HepG2 (cell line): ENCODE data around the gene TTF2. TPM values are rescaled to one million over a fixed set of nuclear protein-coding genes. Genes with fewer than 3 reads are reported as not detected.

Experiments
- ATAC-seq: fragments of 200-7000 bp; cut with Tn5 transposase; 3 replicates; pipeline ENCODE4 v1.9.1; 2020; ENCODE audit warnings: mild to moderate bottlenecking, moderate library complexity
- BruUV-seq: library from RNA; stranded (reverse); fragments of 400-500 nt; replicated peaks from 2 replicates; lab custom pipeline; 2021; lab: Mats Ljungman, UMichigan
- CTCF ChIA-PET: fragments of 300-600 bp; formaldehyde crosslinking; extraction: SDS; loops from one replicate; lab custom pipeline; 2021; ENCODE audit warnings: low total read pairs, inconsistent platforms, low intra/inter-chr PET ratio; lab: Yijun Ruan, JAX
- POLR2A ChIA-PET: fragments of 350-600 bp; sonication (Branson Sonifier 250); formaldehyde crosslinking; loops from one replicate; lab custom pipeline; 2020; ENCODE audit warnings: antibody characterized with exemption, inconsistent platforms; lab: Yijun Ruan, JAX
- DNase-seq: peaks from one replicate; pipeline ENCODE4 v3.0.0-alpha.2; 2015; ENCODE audit warnings: low spot score
- FAIRE-seq: peaks from 3 replicates; lab custom pipeline; 2011; peaks lifted over from hg19 to GRCh38; lab: Jason Lieb, UNC
- H2AFZ ChIP-seq: one replicate; pipeline ENCODE4 v1.6.1; 2011; ENCODE audit warnings: low read length, inconsistent platforms
- H3K27ac ChIP-seq: fragments of 300-600 bp; 3 replicates; pipeline ENCODE4 v1.8.0; 2011; ENCODE audit warnings: mixed run types, mild to moderate bottlenecking, mixed read lengths, low read length, inconsistent platforms; ENCODE audit not compliant: insufficient read depth; ENCODE audit errors: extremely low read length
- H3K27me3 ChIP-seq, 2 experiments: fragments of 200-600 bp in 1 of 2; 2 replicates in 1 of 2; 3 replicates in 1 of 2; pipeline versions ENCODE4 v1.6.0 to v1.8.0; 2011; ENCODE audit warnings: low read length in 2 of 2, mild to moderate bottlenecking in 2 of 2, moderate library complexity in 2 of 2, inconsistent platforms in 1 of 2; ENCODE audit not compliant: insufficient read depth in 2 of 2, control insufficient read depth in 1 of 2
- H3K36me3 ChIP-seq, 2 experiments: fragments of 200-600 bp in 1 of 2; replicated peaks in 1 of 2; 2 replicates in 1 of 2; 3 replicates in 1 of 2; pipeline versions ENCODE4 v1.5.1 to v1.8.0; 2011; ENCODE audit warnings: low read length in 2 of 2, inconsistent platforms in 1 of 2; ENCODE audit not compliant: insufficient read depth in 2 of 2, control insufficient read depth in 1 of 2
- H3K4me1 ChIP-seq: 2 replicates; pipeline ENCODE4 v1.5.1; 2012; ENCODE audit warnings: low read length, inconsistent platforms; ENCODE audit not compliant: insufficient read depth
- H3K4me2 ChIP-seq: 2 replicates; pipeline ENCODE4 v1.6.0; 2011; ENCODE audit warnings: low read depth, low read length, inconsistent platforms
- H3K4me3 ChIP-seq, 3 experiments: fragments of 200-600 bp in 1 of 3; sonication (generic), shearing (Covaris generic) in 1 of 3; replicated peaks in 1 of 3; 2 replicates each; pipeline ENCODE4 v1.5.1; 2011 to 2016; ENCODE audit warnings: low read length in 3 of 3, inconsistent platforms in 2 of 3, low read depth in 2 of 3, mild to moderate bottlenecking in 2 of 3, control low read depth in 1 of 3, mixed read lengths in 1 of 3; ENCODE audit not compliant: insufficient read depth in 1 of 3
- H3K79me2 ChIP-seq: one replicate; pipeline ENCODE4 v1.6.1; 2011; ENCODE audit warnings: low read length, inconsistent platforms; ENCODE audit not compliant: insufficient read depth
- H3K9ac ChIP-seq: 2 replicates; pipeline ENCODE4 v1.6.0; 2011; ENCODE audit warnings: mild to moderate bottlenecking, low read depth, low read length, inconsistent platforms; ENCODE audit not compliant: insufficient read depth
- H3K9me3 ChIP-seq: 2 replicates; pipeline ENCODE4 v1.5.1; 2012; ENCODE audit warnings: mild to moderate bottlenecking, low read length
- H4K20me1 ChIP-seq: 2 replicates; pipeline ENCODE4 v1.6.0; 2011; ENCODE audit warnings: inconsistent platforms, mild to moderate bottlenecking, low read length, moderate library complexity; ENCODE audit not compliant: insufficient read depth
- ARID2 ChIP-seq: sonication (generic); formaldehyde crosslinking; IDR thresholded peaks from 2 replicates; pipeline ENCODE4 v1.8.1; 2022; ENCODE audit warnings: mild to moderate bottlenecking, missing genetic modification reagents, borderline replicate concordance
- BHLHE40 ChIP-seq: IDR thresholded peaks from 2 replicates; pipeline ENCODE4 v1.6.1; 2011; ENCODE audit warnings: low read length, improper control_type of control experiment
- EEA1 ChIP-seq: sonication (generic); formaldehyde crosslinking; IDR thresholded peaks from 2 replicates; pipeline ENCODE4 v1.5.1; 2020; ENCODE audit warnings: mild to moderate bottlenecking, missing genetic modification reagents, borderline replicate concordance
- HMG20A ChIP-seq: IDR thresholded peaks from 2 replicates; pipeline ENCODE4 v1.6.1; 2016; ENCODE audit warnings: borderline replicate concordance
- NR2F1 ChIP-seq, 2 experiments: fragments of 450-650 bp in 1 of 2; formaldehyde crosslinking in 1 of 2; IDR thresholded peaks; 2 replicates each; pipeline versions ENCODE4 v1.5.0 to v1.6.1; 2016 to 2020; ENCODE audit warnings: mild to moderate bottlenecking in 1 of 2, missing compliant biosample characterization in 1 of 2, missing genetic modification reagents in 1 of 2, moderate library complexity in 1 of 2
- ZBTB20 ChIP-seq: sonication (generic); formaldehyde crosslinking; IDR thresholded peaks from 2 replicates; pipeline ENCODE4 v1.8.1; 2023; ENCODE audit warnings: missing genetic modification reagents, low read depth, mild to moderate bottlenecking, borderline replicate concordance
- ZFP82 ChIP-seq: sonication (generic); formaldehyde crosslinking; IDR thresholded peaks from 2 replicates; pipeline ENCODE4 v1.5.1; 2020; ENCODE audit warnings: mild to moderate bottlenecking, missing genetic modification reagents, borderline replicate concordance
- WGBS: methylation state at CpG from one replicate; pipeline ENCODE4 v1.1.6; 2017; ENCODE audit warnings: low lambda C conversion rate; 5-methylcytosine and 5-hydroxymethylcytosine counted together
- in situ Hi-C: cut with HindIII; loops from 2 replicates; pipeline ENCODE4 v1.10.0; 2017; ENCODE audit warnings: low pct_unique_long_range_greater_than_20kb; ENCODE audit not compliant: extremely low pct_ligation_motif_present
- intact Hi-C: fragments of 100-400 bp; cut with micrococcal nuclease; formaldehyde crosslinking; loops from one replicate; pipeline ENCODE4 v1.10.0; 2022; ENCODE audit not compliant: unreplicated experiment
- polyA plus RNA-seq, 8 experiments: library from polyadenylated mRNA; depleted of rRNA in 3 of 8; stranded (reverse) in 7 of 8; unstranded in 1 of 8; fragments of >200 nt; fragmentation: Illumina TruSeq in 4 of 8; extraction: Trizol in 4 of 8; gene quantifications; 2 replicates each; pipeline versions ENCODE4 v1.2.1 to v1.2.3, GENCODE V29; 2011 to 2016; ENCODE audit warnings: low read depth in 4 of 8, missing spikeins in 1 of 8, mixed read lengths in 1 of 8; ENCODE audit not compliant: insufficient read depth in 1 of 8
- total RNA-seq, 5 experiments: library from RNA; depleted of rRNA; stranded (reverse); fragments of >200 nt; fragmentation: Illumina TruSeq; extraction: Trizol; gene quantifications; 2 replicates each; pipeline ENCODE4 v1.2.3, GENCODE V29; 2016; ENCODE audit warnings: low read depth in 1 of 5
- TF ChIP-seq, protein P1 (sequence below): sonication (generic); formaldehyde crosslinking; IDR thresholded peaks from 2 replicates; pipeline ENCODE4 v1.9.0; 2021; ENCODE audit warnings: missing genetic modification reagents, borderline replicate concordance
- TF ChIP-seq, protein P2 (sequence below): IDR thresholded peaks from 2 replicates; pipeline ENCODE4 v1.6.1; 2016; ENCODE audit warnings: missing genetic modification reagents, missing compliant biosample characterization
- TF ChIP-seq, protein P3 (sequence below): sonication (generic); formaldehyde crosslinking; IDR thresholded peaks from 2 replicates; pipeline ENCODE4 v1.4.0; 2020; ENCODE audit warnings: missing genetic modification reagents, borderline replicate concordance
- TF ChIP-seq, protein P4 (sequence below), 2 experiments: sonication (generic) in 1 of 2; formaldehyde crosslinking in 1 of 2; IDR thresholded peaks; 2 replicates each; pipeline versions ENCODE4 v1.4.0 to v1.6.1; 2016 to 2020; ENCODE audit warnings: borderline replicate concordance in 1 of 2, low read depth in 1 of 2, mild to moderate bottlenecking in 1 of 2, missing genetic modification reagents in 1 of 2

TTF2 gene
- total and polyA plus RNA-seq, 2 of the 13 experiments (the other 11 are each of a cell fraction or from before 2014, with no cell fraction given): 12.8 to 48.9 TPM

DNA sequence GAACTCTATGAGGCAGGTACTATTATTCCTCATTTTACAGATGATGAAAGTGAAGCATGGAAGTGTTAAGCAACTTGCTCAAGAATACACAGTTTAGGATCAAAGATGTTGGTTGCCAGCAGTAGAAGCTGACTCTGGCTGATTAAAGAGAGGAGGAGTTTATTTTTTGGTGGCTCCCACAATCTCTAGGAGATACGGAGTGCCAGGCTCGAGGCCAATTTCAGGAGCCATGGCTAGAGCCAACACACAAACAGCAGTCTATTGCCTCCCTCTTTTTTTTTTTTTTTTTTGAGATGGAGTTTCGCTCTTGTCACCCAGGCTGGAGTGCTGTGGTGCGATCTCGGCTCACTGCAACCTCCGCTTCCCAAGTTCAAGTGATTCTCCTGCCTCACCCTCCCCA, 19.6 kb downstream of the TTF2 start (continued):
- TF ChIP-seq ZFP82 (CRISPR knock-in tag) (no peak), ZBTB20 (CRISPR knock-in tag) (no peak)
- TF ChIP-seq, protein P1, sequence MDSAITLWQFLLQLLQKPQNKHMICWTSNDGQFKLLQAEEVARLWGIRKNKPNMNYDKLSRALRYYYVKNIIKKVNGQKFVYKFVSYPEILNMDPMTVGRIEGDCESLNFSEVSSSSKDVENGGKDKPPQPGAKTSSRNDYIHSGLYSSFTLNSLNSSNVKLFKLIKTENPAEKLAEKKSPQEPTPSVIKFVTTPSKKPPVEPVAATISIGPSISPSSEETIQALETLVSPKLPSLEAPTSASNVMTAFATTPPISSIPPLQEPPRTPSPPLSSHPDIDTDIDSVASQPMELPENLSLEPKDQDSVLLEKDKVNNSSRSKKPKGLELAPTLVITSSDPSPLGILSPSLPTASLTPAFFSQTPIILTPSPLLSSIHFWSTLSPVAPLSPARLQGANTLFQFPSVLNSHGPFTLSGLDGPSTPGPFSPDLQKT (CRISPR knock-in tag): no peak
- TF ChIP-seq, protein P2, sequence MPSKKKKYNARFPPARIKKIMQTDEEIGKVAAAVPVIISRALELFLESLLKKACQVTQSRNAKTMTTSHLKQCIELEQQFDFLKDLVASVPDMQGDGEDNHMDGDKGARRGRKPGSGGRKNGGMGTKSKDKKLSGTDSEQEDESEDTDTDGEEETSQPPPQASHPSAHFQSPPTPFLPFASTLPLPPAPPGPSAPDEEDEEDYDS: no peak

DNA sequence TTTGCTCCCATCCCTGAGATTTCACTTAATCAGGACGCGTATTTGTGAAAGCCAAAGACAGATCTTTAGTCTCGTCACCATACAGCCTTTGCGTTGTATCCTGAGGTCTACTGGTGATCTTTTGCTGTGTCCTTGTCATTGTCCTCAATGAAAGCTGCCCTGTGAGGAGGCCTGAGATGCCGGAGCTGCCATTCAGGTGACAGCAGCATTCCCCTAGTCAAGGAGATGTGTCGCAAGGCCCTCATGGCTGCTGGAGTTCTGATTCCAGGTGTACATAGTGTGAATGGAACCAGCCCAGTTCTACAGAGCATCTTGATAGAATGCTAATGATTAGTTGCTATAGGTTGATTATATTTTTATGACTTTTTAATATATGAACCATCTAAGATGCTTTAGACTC, 24.1 kb downstream of the TTF2 start:
- in situ Hi-C loops: no loop called here
- Histone ChIP-seq H3K9ac (no peak overlapping the region), H3K4me1 (no peaks in the 10 kb centered on the region), H4K20me1 (no peaks in the 10 kb centered on the region), H3K9me3 (no peaks in the 10 kb centered on the region), H2AFZ (no peak overlapping the region), H3K4me2 (no peak overlapping the region), H3K27me3 (no peaks in the 10 kb centered on the region), H3K79me2 (no peaks in the 10 kb centered on the region), H3K36me3 (peaks cover 12 to 20% of the 10 kb centered on the region in 2 experiments; a peak in 4 of 5 replicates), H3K27ac (no peak overlapping the region), H3K4me3 (no peak overlapping the region)
- 74% methylated on average over 6 of the region's 6 CpGs for WGBS
- ChIA-PET CTCF (no interaction called here), POLR2A (no interaction called here)
- no peak for FAIRE-seq
- BruUV-seq: no TSS peak
- intact Hi-C loops: no loop called here
- no peak for ATAC-seq
- DNase-seq: no peak
- TF ChIP-seq NR2F1 (CRISPR knock-in tag; IDR thresholded peaks at IDR 0.05) (no peak), BHLHE40 (no peak), ARID2 (CRISPR knock-in tag) (no peak), EEA1 (CRISPR knock-in tag) (no peak), HMG20A (CRISPR knock-in tag) (no peak)
- TF ChIP-seq, protein P3, sequence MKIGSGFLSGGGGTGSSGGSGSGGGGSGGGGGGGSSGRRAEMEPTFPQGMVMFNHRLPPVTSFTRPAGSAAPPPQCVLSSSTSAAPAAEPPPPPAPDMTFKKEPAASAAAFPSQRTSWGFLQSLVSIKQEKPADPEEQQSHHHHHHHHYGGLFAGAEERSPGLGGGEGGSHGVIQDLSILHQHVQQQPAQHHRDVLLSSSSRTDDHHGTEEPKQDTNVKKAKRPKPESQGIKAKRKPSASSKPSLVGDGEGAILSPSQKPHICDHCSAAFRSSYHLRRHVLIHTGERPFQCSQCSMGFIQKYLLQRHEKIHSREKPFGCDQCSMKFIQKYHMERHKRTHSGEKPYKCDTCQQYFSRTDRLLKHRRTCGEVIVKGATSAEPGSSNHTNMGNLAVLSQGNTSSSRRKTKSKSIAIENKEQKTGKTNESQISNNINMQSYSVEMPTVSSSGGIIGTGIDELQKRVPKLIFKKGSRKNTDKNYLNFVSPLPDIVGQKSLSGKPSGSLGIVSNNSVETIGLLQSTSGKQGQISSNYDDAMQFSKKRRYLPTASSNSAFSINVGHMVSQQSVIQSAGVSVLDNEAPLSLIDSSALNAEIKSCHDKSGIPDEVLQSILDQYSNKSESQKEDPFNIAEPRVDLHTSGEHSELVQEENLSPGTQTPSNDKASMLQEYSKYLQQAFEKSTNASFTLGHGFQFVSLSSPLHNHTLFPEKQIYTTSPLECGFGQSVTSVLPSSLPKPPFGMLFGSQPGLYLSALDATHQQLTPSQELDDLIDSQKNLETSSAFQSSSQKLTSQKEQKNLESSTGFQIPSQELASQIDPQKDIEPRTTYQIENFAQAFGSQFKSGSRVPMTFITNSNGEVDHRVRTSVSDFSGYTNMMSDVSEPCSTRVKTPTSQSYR (CRISPR knock-in tag): no peak
- TF ChIP-seq, protein P4, sequence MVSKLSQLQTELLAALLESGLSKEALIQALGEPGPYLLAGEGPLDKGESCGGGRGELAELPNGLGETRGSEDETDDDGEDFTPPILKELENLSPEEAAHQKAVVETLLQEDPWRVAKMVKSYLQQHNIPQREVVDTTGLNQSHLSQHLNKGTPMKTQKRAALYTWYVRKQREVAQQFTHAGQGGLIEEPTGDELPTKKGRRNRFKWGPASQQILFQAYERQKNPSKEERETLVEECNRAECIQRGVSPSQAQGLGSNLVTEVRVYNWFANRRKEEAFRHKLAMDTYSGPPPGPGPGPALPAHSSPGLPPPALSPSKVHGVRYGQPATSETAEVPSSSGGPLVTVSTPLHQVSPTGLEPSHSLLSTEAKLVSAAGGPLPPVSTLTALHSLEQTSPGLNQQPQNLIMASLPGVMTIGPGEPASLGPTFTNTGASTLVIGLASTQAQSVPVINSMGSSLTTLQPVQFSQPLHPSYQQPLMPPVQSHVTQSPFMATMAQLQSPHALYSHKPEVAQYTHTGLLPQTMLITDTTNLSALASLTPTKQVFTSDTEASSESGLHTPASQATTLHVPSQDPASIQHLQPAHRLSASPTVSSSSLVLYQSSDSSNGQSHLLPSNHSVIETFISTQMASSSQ (IDR thresholded peaks at IDR 0.05; ENCODE audit: low read depth): no peak
- TF ChIP-seq, protein P4 (CRISPR knock-in tag; IDR thresholded peaks at IDR 0.05; ENCODE audit: borderline replicate concordance): no peak
- TF ChIP-seq, protein P1 (CRISPR knock-in tag): no peak
